Retinal pigment epithelial cell (primary cell): ENCODE results near the gene SNX14.

Source experiments
- DNase-seq: peaks from one replicate; pipeline ENCODE4 v3.0.0-alpha.2; 2010; ENCODE audit warnings: low read depth
- H3K4me3 ChIP-seq: 2 replicates; pipeline ENCODE4 v1.5.1; 2011; ENCODE audit warnings: mild to moderate bottlenecking, low read length, control low read depth, moderate library complexity
- CTCF ChIP-seq: conservative IDR thresholded peaks from 2 replicates; pipeline ENCODE4 v1.5.1; 2011; ENCODE audit warnings: low read depth, low read length, control low read depth, inconsistent platforms

Gene SNX14

GRCh38 chr6:85506441-85507093 lies 87.1 kb downstream of the SNX14 start:
- H3K4me3 ChIP-seq, result no peak overlapping the region

GRCh38 chr6:85498596-85499258 lies 94.9 kb downstream of the SNX14 start:
- TF ChIP-seq CTCF, result no peak
- no peak overlapping the region for H3K4me3 ChIP-seq
- DNase-seq, result no peak

More at GRCh38 chr6:85506441-85507093, 87.1 kb downstream of the SNX14 start:
- no peak for TF ChIP-seq CTCF
- DNase-seq, result no peak

- TF ChIP-seq CTCF, result no peak
- H3K4me3 ChIP-seq, result no peak overlapping the region
- no peak for DNase-seq
Measured at GRCh38 chr6:85496856-85497255, 96.8 kb downstream of the SNX14 start.

GRCh38 chr6:85496009-85496579 lies 97.6 kb downstream of the SNX14 start:
- DNase-seq, result no peak
- no peak overlapping the region for H3K4me3 ChIP-seq
- TF ChIP-seq CTCF, result no peak

- no peak overlapping the region for H3K4me3 ChIP-seq
- TF ChIP-seq CTCF, result no peak
- DNase-seq, result no peak
Measured at GRCh38 chr6:85494547-85495536, 98.8 kb downstream of the SNX14 start.

- TF ChIP-seq CTCF, result no peak
- no peak for DNase-seq
- H3K4me3 ChIP-seq, result no peak overlapping the region
Measured at GRCh38 chr6:85493389-85493788, 100.3 kb downstream of the SNX14 start.
